Parathyroid adenoma (tissue), 2 donors: Measurements from ENCODE around the gene EFNA5.

Source experiments
- H2AFZ ChIP-seq: fragments of 300-600 bp; sonication (generic); one replicate; pipeline ENCODE4 v1.7.0; 2017; ENCODE audit warnings: antibody characterized with exemption, mild to moderate bottlenecking
- H3K27ac ChIP-seq: fragments of 300-600 bp; sonication (generic); one replicate; pipeline ENCODE4 v1.7.0; 2017
- H3K27me3 ChIP-seq: fragments of 300-600 bp; sonication (generic); one replicate; pipeline ENCODE4 v1.7.0; 2017; ENCODE audit warnings: low read length; ENCODE audit not compliant: control insufficient read depth, insufficient read depth
- H3K36me3 ChIP-seq: fragments of 300-600 bp; sonication (generic); one replicate; pipeline ENCODE4 v1.7.0; 2017; ENCODE audit warnings: low read length; ENCODE audit not compliant: control insufficient read depth, insufficient read depth
- H3K4me1 ChIP-seq: fragments of 300-600 bp; sonication (generic); one replicate; pipeline ENCODE4 v1.7.0; 2017; ENCODE audit warnings: control low read depth
- H3K4me2 ChIP-seq: fragments of 300-600 bp; sonication (generic); one replicate; pipeline ENCODE4 v1.7.0; 2017; ENCODE audit warnings: low read length
- H3K4me3 ChIP-seq: fragments of 300-600 bp; sonication (generic); one replicate; pipeline ENCODE4 v1.7.0; 2017; ENCODE audit warnings: low read depth, low read length
- H3K79me2 ChIP-seq: fragments of 300-600 bp; sonication (generic); one replicate; pipeline ENCODE4 v1.7.0; 2017; ENCODE audit warnings: control low read depth
- H3K9ac ChIP-seq: fragments of 300-600 bp; sonication (generic); one replicate; pipeline ENCODE4 v1.7.0; 2017; ENCODE audit warnings: mild to moderate bottlenecking
- H3K9me3 ChIP-seq: fragments of 300-600 bp; sonication (generic); one replicate; pipeline ENCODE4 v1.7.0; 2017; ENCODE audit warnings: low read length; ENCODE audit not compliant: control insufficient read depth
- TF ChIP-seq, protein P1 (sequence below): fragments of 300-600 bp; sonication (generic); IDR thresholded peaks from one replicate; pipeline ENCODE4 v1.7.0; 2017; ENCODE audit warnings: antibody characterized with exemption, mild to moderate bottlenecking
- donor health status: primary hyperparathyroidism.

The EFNA5 gene

DNA sequence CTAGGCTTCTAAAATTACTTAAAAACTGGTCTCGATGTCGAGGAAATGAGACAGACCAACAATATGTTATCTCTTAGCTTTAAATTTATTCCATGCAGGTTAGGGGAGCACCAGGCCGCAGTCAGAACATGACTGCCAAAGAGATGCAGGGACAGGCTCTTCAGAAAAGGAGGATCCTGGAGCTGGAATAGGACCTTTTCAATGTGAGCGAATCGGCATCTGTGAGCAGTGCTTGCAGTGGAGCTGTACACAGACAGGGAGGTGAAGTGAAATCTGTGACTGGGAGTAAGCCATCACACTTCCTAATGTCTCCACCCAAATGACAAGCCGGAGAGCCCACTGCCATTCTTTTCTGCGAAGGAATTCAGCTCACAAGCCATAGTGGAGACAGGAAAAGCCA is 78.2 kb downstream of the EFNA5 start:
- TF ChIP-seq, protein P1, sequence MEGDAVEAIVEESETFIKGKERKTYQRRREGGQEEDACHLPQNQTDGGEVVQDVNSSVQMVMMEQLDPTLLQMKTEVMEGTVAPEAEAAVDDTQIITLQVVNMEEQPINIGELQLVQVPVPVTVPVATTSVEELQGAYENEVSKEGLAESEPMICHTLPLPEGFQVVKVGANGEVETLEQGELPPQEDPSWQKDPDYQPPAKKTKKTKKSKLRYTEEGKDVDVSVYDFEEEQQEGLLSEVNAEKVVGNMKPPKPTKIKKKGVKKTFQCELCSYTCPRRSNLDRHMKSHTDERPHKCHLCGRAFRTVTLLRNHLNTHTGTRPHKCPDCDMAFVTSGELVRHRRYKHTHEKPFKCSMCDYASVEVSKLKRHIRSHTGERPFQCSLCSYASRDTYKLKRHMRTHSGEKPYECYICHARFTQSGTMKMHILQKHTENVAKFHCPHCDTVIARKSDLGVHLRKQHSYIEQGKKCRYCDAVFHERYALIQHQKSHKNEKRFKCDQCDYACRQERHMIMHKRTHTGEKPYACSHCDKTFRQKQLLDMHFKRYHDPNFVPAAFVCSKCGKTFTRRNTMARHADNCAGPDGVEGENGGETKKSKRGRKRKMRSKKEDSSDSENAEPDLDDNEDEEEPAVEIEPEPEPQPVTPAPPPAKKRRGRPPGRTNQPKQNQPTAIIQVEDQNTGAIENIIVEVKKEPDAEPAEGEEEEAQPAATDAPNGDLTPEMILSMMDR: no peak
- no peak overlapping the region for H3K4me2 ChIP-seq
- no peaks in the 10 kb centered on the region for H3K4me1 ChIP-seq
- no peak overlapping the region for H3K9ac ChIP-seq
- no peak overlapping the region for H3K27ac ChIP-seq
- no peak overlapping the region for H2AFZ ChIP-seq
- H3K79me2 ChIP-seq: no peaks in the 10 kb centered on the region
- H3K4me3 ChIP-seq: no peak overlapping the region
- no peaks in the 10 kb centered on the region for H3K36me3 ChIP-seq
- no peaks in the 10 kb centered on the region for H3K9me3 ChIP-seq
- H3K27me3 ChIP-seq: no peaks in the 10 kb centered on the region

DNA sequence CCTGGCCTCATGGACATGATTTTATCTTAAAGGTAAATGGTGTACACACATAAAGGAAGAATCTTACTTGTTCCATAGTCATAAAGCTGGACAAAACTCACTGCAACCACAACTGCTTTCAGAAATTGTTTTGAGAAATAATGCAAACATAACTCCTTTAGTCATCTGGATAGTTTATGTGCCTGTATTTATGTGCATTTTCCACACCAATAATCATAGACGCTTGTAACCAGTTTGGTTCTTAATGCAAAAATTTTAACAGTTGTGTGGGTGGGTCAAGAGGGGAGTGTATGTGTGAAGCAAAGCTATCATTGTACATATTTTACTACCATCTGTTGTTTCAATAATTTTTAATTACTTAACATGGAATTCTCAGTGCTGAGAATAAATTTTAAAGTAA is 80.1 kb downstream of the EFNA5 start:
- no peaks in the 10 kb centered on the region for H3K9me3 ChIP-seq
- no peaks in the 10 kb centered on the region for H3K36me3 ChIP-seq
- H2AFZ ChIP-seq: no peak overlapping the region
- TF ChIP-seq, protein P1: no peak
- no peak overlapping the region for H3K4me3 ChIP-seq
- H3K4me1 ChIP-seq: no peaks in the 10 kb centered on the region
- H3K4me2 ChIP-seq: no peak overlapping the region
- no peak overlapping the region for H3K9ac ChIP-seq
- H3K27me3 ChIP-seq: no peaks in the 10 kb centered on the region
- no peak overlapping the region for H3K27ac ChIP-seq
- no peaks in the 10 kb centered on the region for H3K79me2 ChIP-seq

DNA sequence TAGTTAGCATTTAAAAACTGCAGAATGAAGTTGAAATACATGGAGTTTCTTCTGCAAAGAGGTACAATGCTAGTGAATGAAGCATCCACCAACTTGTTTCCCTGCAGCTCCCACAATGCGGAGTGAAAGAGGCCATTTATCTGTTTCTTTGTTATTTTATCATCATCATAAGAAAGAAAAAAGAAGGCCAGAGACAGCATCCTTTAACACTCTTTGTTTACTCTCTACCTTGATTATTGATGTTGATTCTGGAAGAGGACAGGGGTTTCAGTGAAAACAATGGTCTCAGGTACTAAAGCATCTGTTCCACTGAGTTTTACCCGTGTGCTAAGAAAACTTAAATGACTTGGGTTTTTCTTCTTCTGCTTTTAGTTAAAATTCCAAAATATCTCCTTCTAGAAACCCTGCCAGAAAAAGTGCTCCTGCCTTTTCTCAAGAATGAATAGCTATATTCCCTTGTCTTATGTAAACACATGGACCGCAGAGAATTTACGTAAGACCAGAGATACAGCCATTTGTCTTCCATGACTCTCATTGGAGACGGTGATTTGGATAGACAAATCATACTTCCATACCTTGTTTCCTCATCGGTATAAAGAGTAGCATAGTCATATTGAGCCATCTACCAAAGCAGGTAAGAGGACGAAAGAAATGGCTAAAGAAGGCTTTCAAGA is 81.1 kb downstream of the EFNA5 start:
- TF ChIP-seq, protein P1: no peak
- Histone ChIP-seq H3K9me3 (no peaks in the 10 kb centered on the region), H3K36me3 (no peaks in the 10 kb centered on the region), H3K27me3 (no peaks in the 10 kb centered on the region), H3K4me3 (no peak overlapping the region), H3K4me2 (no peak overlapping the region), H2AFZ (no peak overlapping the region), H3K27ac (no peak overlapping the region), H3K4me1 (no peaks in the 10 kb centered on the region), H3K9ac (no peak overlapping the region), H3K79me2 (no peaks in the 10 kb centered on the region)

DNA sequence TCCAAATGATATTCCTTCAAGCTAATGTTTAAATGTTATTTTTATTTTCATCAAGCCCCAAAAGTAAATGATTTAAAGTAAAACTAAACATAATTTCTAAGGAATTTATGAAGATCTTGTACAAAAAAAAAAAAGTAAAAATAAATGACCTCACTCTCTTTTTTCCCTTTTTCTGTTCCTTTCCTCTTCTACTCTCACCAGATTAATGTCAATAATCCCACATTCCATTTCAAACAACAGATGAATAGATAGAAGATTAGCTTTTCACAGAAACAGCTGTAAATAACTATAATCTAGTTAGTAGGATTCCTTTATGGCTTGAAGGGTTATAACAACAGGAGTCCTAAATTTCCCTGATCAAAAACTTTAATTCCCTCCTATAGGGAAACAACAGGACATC is 88.1 kb downstream of the EFNA5 start:
- no peak overlapping the region for H3K4me3 ChIP-seq
- no peak overlapping the region for H3K9ac ChIP-seq
- no peaks in the 10 kb centered on the region for H3K79me2 ChIP-seq
- H3K4me1 ChIP-seq: no peaks in the 10 kb centered on the region
- no peak overlapping the region for H3K4me2 ChIP-seq
- TF ChIP-seq, protein P1: no peak
- no peak overlapping the region for H3K27ac ChIP-seq
- no peaks in the 10 kb centered on the region for H3K9me3 ChIP-seq
- H2AFZ ChIP-seq: no peak overlapping the region
- no peaks in the 10 kb centered on the region for H3K27me3 ChIP-seq
- no peaks in the 10 kb centered on the region for H3K36me3 ChIP-seq
